Natural killer cell (primary cell): ENCODE measurements around the gene FRA10AC1. TPM values are rescaled to one million over a fixed set of nuclear protein-coding genes. Genes with fewer than 3 reads are reported as not detected.

Source experiments
- ATAC-seq, 3 donors: fragments of 150-1000 bp in 2 of 3; fragments of 200-7000 bp in 1 of 3; cut with Tn5 transposase; 1 replicate in 1 of 3; 2 replicates in 2 of 3; pipeline ENCODE4 v1.10.0; 2021; ENCODE audit warnings: mild to moderate bottlenecking in 2 of 3, moderate library complexity in 2 of 3
- DNase-seq, 2 donors: peaks; one replicate each; pipeline versions ENCODE4 v3.0.0 to v3.0.0-alpha.2; 2013 to 2021; ENCODE audit warnings: mixed read lengths in 1 of 2
- H3K27ac ChIP-seq: one replicate; pipeline ENCODE4 v1.5.1; 2013; ENCODE audit warnings: mild to moderate bottlenecking, low read length
- H3K27me3 ChIP-seq: one replicate; pipeline ENCODE4 v1.6.1; 2013; ENCODE audit warnings: low read length; ENCODE audit not compliant: control insufficient read depth, insufficient read depth
- H3K36me3 ChIP-seq: one replicate; pipeline ENCODE4 v1.6.1; 2013; ENCODE audit warnings: low read length; ENCODE audit not compliant: control insufficient read depth, insufficient read depth
- H3K4me1 ChIP-seq: one replicate; pipeline ENCODE4 v1.6.1; 2013; ENCODE audit warnings: low read length; ENCODE audit not compliant: control insufficient read depth, insufficient read depth
- H3K4me3 ChIP-seq: one replicate; pipeline ENCODE4 v1.5.1; 2013; ENCODE audit warnings: low read length
- H3K9me3 ChIP-seq: one replicate; pipeline ENCODE4 v1.6.1; 2013; ENCODE audit warnings: low read length; ENCODE audit not compliant: control insufficient read depth, insufficient read depth
- H3K27ac Mint-ChIP-seq, 2 donors: one replicate each; pipeline ENCODE4 v1.8.0; 2022; ENCODE audit warnings: mild to moderate bottlenecking in 2 of 2, mixed read lengths in 2 of 2, moderate library complexity in 1 of 2
- H3K27me3 Mint-ChIP-seq, 2 donors: one replicate each; pipeline ENCODE4 v1.8.0; 2022; ENCODE audit warnings: low read depth in 2 of 2, mixed read lengths in 2 of 2
- H3K36me3 Mint-ChIP-seq: one replicate; pipeline ENCODE4 v1.8.0; 2022; ENCODE audit warnings: mixed read lengths
- H3K4me1 Mint-ChIP-seq, 2 donors: one replicate each; pipeline ENCODE4 v1.8.0; 2022; ENCODE audit warnings: mixed read lengths in 2 of 2
- H3K4me3 Mint-ChIP-seq: one replicate; pipeline ENCODE4 v1.8.0; 2022; ENCODE audit warnings: mild to moderate bottlenecking, moderate library complexity, mixed read lengths
- H3K9me3 Mint-ChIP-seq, 2 donors: one replicate each; pipeline ENCODE4 v1.8.0; 2022; ENCODE audit warnings: mixed read lengths in 2 of 2
- WGBS: methylation state at CpG from one replicate; pipeline ENCODE4 v1.1.7; 2013; ENCODE audit warnings: missing lambda C conversion rate; ENCODE audit not compliant: insufficient coverage; 5-methylcytosine and 5-hydroxymethylcytosine counted together
- intact Hi-C: fragments of 100-400 bp; cut with micrococcal nuclease; formaldehyde crosslinking; loops from one replicate; pipeline ENCODE4 v1.14.2; 2022
- total RNA-seq, 4 donors: library from RNA; stranded (reverse); fragments of 120-200 nt in 1 of 4; gene quantifications; one replicate each; pipeline versions ENCODE4 v1.2.3 to v1.2.4, GENCODE V29; 2013 to 2022
- TF ChIP-seq, protein P1 (sequence below): fragments of 200-600 bp; IDR thresholded peaks from one replicate; pipeline ENCODE4 v1.8.0; 2022; ENCODE audit warnings: antibody characterized with exemption

FRA10AC1 gene
- total RNA-seq, 3 donors from 2014 or later (not counting 1 experiment from before 2014, with no cell fraction given) = 8.3 to 18.7 (median 12.9) TPM

DNA sequence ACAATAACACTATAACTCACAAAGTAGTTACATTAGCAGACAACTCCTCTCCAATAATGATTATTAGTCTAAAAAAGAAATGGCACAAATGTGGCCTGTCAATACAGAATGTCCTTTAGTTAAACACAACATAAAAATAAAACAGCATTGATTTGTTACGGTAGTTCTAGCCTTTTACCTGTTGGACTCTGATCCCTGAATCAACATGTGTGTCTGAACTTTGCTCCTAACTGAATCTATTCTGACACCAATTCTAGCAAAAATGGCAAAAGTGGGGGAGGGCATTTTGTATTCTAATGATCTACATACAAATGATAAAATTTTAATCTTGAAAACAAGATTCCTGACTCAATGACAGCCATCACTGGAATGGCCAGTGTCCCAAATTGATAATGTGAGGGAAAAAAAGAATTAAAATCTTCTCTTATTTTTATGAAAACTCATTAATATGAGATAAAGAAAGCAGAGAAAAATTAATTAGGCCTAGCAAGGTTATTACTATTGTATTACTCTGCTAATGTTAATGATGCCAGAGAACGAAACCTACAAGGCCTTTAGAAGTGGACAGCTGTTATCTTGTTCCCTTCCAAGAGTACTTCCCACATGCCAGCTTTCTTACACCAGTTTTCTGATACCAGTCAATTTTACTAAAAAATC lies 30.2 kb downstream of the FRA10AC1 start:
- Histone ChIP-seq H3K4me1 (no peaks in the 10 kb centered on the region), H3K4me3 (no peak overlapping the region), H3K27ac (no peak overlapping the region), H3K36me3 (peaks cover 69% of the 10 kb centered on the region), H3K27me3 (no peaks in the 10 kb centered on the region), H3K9me3 (no peaks in the 10 kb centered on the region)
- no peak overlapping the region for H3K27ac Mint-ChIP-seq
- DNase-seq (no peak), ATAC-seq (no peak)
- no peaks in the 10 kb centered on the region for H3K27me3 Mint-ChIP-seq
- no peak overlapping the region for H3K4me3 Mint-ChIP-seq
- peaks cover 29% of the 10 kb centered on the region for H3K36me3 Mint-ChIP-seq
- no peaks in the 10 kb centered on the region for H3K4me1 Mint-ChIP-seq
- TF ChIP-seq, protein P1, sequence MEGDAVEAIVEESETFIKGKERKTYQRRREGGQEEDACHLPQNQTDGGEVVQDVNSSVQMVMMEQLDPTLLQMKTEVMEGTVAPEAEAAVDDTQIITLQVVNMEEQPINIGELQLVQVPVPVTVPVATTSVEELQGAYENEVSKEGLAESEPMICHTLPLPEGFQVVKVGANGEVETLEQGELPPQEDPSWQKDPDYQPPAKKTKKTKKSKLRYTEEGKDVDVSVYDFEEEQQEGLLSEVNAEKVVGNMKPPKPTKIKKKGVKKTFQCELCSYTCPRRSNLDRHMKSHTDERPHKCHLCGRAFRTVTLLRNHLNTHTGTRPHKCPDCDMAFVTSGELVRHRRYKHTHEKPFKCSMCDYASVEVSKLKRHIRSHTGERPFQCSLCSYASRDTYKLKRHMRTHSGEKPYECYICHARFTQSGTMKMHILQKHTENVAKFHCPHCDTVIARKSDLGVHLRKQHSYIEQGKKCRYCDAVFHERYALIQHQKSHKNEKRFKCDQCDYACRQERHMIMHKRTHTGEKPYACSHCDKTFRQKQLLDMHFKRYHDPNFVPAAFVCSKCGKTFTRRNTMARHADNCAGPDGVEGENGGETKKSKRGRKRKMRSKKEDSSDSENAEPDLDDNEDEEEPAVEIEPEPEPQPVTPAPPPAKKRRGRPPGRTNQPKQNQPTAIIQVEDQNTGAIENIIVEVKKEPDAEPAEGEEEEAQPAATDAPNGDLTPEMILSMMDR = no peak
- intact Hi-C loops = no loop called here
- no peaks in the 10 kb centered on the region for H3K9me3 Mint-ChIP-seq
- 93% methylated on average over 2 of the region's 2 CpGs for WGBS

DNA sequence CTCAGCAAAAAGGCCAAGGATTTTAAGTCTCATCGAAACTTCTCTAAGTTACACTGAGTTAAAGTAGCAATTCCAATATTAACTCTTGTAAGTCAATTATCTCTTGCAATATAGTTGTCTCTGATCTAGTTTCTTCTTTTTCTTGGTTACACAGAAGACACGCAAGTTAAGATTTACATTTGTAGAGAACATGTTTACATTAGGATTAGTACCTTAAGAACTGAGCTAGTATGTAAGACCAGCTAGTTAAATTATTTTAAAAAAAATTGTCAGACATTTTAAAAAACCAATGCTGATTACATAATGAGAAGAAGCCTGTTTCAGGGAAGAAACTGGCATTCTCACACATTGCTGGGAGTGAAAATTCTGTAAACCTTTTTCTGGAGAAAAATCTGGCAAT lies 31.4 kb downstream of the FRA10AC1 start:
- 100% methylated on average over 1 of the region's 2 CpGs for WGBS
- TF ChIP-seq, protein P1 = no peak
- no peak for DNase-seq
- H3K27ac Mint-ChIP-seq = no peak overlapping the region
- no peaks in the 10 kb centered on the region for H3K9me3 Mint-ChIP-seq
- Histone ChIP-seq H3K4me3 (no peak overlapping the region), H3K4me1 (no peaks in the 10 kb centered on the region), H3K27me3 (no peaks in the 10 kb centered on the region), H3K9me3 (no peaks in the 10 kb centered on the region), H3K27ac (no peak overlapping the region), H3K36me3 (peaks cover 70% of the 10 kb centered on the region)
- H3K27me3 Mint-ChIP-seq = no peaks in the 10 kb centered on the region
- ATAC-seq = no peak
- intact Hi-C loops = no loop called here
- H3K36me3 Mint-ChIP-seq = peaks cover 22% of the 10 kb centered on the region
- H3K4me3 Mint-ChIP-seq = no peak overlapping the region
- no peaks in the 10 kb centered on the region for H3K4me1 Mint-ChIP-seq

DNA sequence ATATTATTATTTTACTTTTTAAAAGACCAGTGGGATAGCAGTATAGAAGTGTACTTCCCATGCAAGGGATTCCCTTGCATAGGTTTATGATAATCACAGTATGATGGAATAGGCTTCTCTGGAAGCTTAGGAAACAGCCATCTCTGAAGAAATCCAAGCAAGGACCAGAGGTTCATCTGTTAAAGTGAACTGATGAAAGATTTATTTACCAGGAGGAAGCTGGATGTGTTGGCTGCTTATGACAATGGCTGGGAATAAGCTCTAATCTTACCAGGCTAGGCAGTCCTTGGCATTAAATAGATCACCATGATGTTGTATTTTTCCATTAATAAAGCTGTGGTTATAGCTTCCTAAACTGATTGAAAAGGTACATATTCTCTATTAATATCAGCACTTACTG lies 32.0 kb downstream of the FRA10AC1 start:
- no peaks in the 10 kb centered on the region for H3K27me3 Mint-ChIP-seq
- TF ChIP-seq, protein P1 = no peak
- no peaks in the 10 kb centered on the region for H3K4me1 ChIP-seq
- no peaks in the 10 kb centered on the region for H3K9me3 Mint-ChIP-seq
- peaks cover 64% of the 10 kb centered on the region for H3K36me3 ChIP-seq
- H3K27ac Mint-ChIP-seq = no peak overlapping the region
- no peaks in the 10 kb centered on the region for H3K9me3 ChIP-seq
- DNase-seq (no peak), ATAC-seq (no peak)
- H3K27me3 ChIP-seq = no peaks in the 10 kb centered on the region
- no peaks in the 10 kb centered on the region for H3K4me1 Mint-ChIP-seq
- H3K4me3 Mint-ChIP-seq = no peak overlapping the region
- no peak overlapping the region for H3K27ac ChIP-seq
- peaks cover 22% of the 10 kb centered on the region for H3K36me3 Mint-ChIP-seq
- H3K4me3 ChIP-seq = no peak overlapping the region
- intact Hi-C loops = no loop called here

GRCh38 chr10:93667795-93668194 lies 34.6 kb downstream of the FRA10AC1 start:
- H3K36me3 Mint-ChIP-seq = peaks cover 14% of the 10 kb centered on the region

More at GRCh38 chr10:93667795-93668194, 34.6 kb downstream of the FRA10AC1 start:
- TF ChIP-seq, protein P1 = no peak
- no peaks in the 10 kb centered on the region for H3K27me3 ChIP-seq
- Mint-ChIP-seq H3K9me3 (no peaks in the 10 kb centered on the region), H3K4me3 (no peak overlapping the region), H3K27ac (no peak overlapping the region), H3K4me1 (no peaks in the 10 kb centered on the region), H3K27me3 (no peaks in the 10 kb centered on the region)
- no peak overlapping the region for H3K4me3 ChIP-seq
- H3K9me3 ChIP-seq = no peaks in the 10 kb centered on the region
- WGBS = no CpG with 5 or more reads among the region's 3 CpGs
- H3K36me3 ChIP-seq = peaks cover 44% of the 10 kb centered on the region
- H3K4me1 ChIP-seq = no peaks in the 10 kb centered on the region
- ATAC-seq (no peak), DNase-seq (no peak)
- no peak overlapping the region for H3K27ac ChIP-seq
- intact Hi-C loops = no loop called here
